Measurements from ENCODE around the gene PCNT.

DNA sequence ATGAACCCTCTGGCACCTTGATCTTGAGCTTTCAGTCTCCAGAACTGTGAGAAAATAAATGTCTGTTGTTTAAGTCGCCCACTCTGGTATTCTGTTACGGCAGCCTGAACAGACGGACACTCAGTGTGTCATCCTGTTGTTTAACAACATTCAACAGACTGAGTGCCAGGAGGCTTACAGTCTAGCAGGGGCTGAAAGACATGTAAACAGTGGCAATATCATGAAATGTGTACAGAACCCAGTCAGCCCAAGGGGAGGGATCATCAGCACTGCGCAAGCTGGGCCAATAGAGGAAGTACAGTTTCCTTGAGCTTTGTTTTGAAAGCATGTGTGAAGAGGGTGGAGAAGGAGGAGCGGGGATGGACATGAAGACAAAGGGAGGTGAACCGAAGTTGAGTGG is 148.3 kb downstream of the PCNT start:
- TF ChIP-seq, protein P1, sequence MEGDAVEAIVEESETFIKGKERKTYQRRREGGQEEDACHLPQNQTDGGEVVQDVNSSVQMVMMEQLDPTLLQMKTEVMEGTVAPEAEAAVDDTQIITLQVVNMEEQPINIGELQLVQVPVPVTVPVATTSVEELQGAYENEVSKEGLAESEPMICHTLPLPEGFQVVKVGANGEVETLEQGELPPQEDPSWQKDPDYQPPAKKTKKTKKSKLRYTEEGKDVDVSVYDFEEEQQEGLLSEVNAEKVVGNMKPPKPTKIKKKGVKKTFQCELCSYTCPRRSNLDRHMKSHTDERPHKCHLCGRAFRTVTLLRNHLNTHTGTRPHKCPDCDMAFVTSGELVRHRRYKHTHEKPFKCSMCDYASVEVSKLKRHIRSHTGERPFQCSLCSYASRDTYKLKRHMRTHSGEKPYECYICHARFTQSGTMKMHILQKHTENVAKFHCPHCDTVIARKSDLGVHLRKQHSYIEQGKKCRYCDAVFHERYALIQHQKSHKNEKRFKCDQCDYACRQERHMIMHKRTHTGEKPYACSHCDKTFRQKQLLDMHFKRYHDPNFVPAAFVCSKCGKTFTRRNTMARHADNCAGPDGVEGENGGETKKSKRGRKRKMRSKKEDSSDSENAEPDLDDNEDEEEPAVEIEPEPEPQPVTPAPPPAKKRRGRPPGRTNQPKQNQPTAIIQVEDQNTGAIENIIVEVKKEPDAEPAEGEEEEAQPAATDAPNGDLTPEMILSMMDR (IDR thresholded peaks at IDR 0.05), result no peak
- TF ChIP-seq EZH2 (IDR thresholded peaks at IDR 0.05; ENCODE audit: borderline replicate concordance, insufficient read depth, low read depth, low read length, poor library complexity, severe bottlenecking), result no peak

Measured in B cell (primary cell).